Measurements from ENCODE around the gene SS18. TPM values are rescaled to one million over a fixed set of nuclear protein-coding genes. Genes with fewer than 3 reads are reported as not detected.

The SS18 gene
- total and polyA plus RNA-seq, 8 donors, result 56.9 to 100 (median 91.8) TPM

GRCh38 chr18:25976554-25976953, 113.9 kb downstream of the SS18 start:
- H3K4me3 ChIP-seq, result no peak overlapping the region
- DNase-seq, result no peak
- no peaks in the 10 kb centered on the region for H3K36me3 ChIP-seq
- no peaks in the 10 kb centered on the region for H3K4me1 ChIP-seq
- no peak for ATAC-seq
- TF ChIP-seq CTCF (IDR thresholded peaks at IDR 0.05), result no peak
- no peak overlapping the region for H3K27ac ChIP-seq
- no peaks in the 10 kb centered on the region for H3K9me3 ChIP-seq
- no peaks in the 10 kb centered on the region for H3K27me3 ChIP-seq
- intact Hi-C loops (cut with DNase I), result no loop called here

- Histone ChIP-seq H3K4me1 (no peaks in the 10 kb centered on the region), H3K36me3 (no peaks in the 10 kb centered on the region), H3K4me3 (no peak overlapping the region), H3K27ac (no peak overlapping the region), H3K9me3 (no peaks in the 10 kb centered on the region), H3K27me3 (no peaks in the 10 kb centered on the region)
- no peak for TF ChIP-seq CTCF (IDR thresholded peaks at IDR 0.05)
- intact Hi-C loops (cut with DNase I), result no loop called here
- peak; percentile 39 for ATAC-seq
- no peak for DNase-seq
Observed at GRCh38 chr18:25974630-25975077, 115.8 kb downstream of the SS18 start.

Other genes with a start within 250 kb of the SS18 start
- gene PSMA8, start 43.3 kb upstream of the SS18 start, total RNA-seq, result under 1 TPM in 1 of 2 donors, not detected in 1; 0.15 TPM
- gene PSMA8, start 43.3 kb upstream of the SS18 start, polyA plus RNA-seq (ENCODE audit: insufficient read length in 6 of 6), result under 1 TPM in 1 of 6 donors, not detected in 5; 0.13 TPM
- 1 to 10 TPM; 2.2 to 2.6 TPM for gene TAF4B, start 135.8 kb upstream of the SS18 start, total RNA-seq
- gene TAF4B, start 135.8 kb upstream of the SS18 start, polyA plus RNA-seq (ENCODE audit: insufficient read length in 6 of 6), result 1 to 10 TPM; 3.8 to 4.7 (median 4.1) TPM